Thyroid gland (tissue), 4 donors: ENCODE measurements around the gene NEBL.

ENCODE experiments used
- POLR2A ChIP-seq, 2 donors: fragments of 450-650 bp; IDR thresholded peaks; one replicate each; pipeline ENCODE4 v1.6.1; 2017; ENCODE audit warnings: antibody characterized with exemption in 2 of 2, mild to moderate bottlenecking in 2 of 2, moderate library complexity in 1 of 2
- TF ChIP-seq, protein P1 (sequence below), 6 experiments: fragments of 200-600 bp in 3 of 6; fragments of 450-650 bp in 3 of 6; sonication (generic) in 3 of 6; IDR thresholded peaks; one replicate each; pipeline ENCODE4 v1.5.1; 2016 to 2019; ENCODE audit warnings: antibody characterized with exemption in 6 of 6, mild to moderate bottlenecking in 2 of 6, inconsistent platforms in 1 of 6, moderate library complexity in 1 of 6

DNA sequence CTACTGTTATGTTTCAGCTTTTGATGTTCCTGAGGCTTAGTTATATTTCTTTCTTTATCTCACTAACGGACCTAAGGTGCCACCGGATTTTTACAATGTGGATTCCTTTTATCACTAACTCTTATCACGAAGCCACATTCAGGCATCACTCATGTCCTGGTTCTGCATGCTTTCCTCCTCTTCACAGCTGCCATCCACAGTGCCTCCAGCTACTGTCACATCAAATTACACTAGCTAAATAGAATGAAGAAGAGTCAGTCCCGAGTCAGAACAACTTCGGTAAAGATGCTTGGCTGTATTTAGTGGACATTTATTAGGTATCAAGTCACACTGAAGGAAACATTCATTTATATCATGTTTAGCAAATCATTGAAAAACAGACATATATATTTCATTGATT lies 153.2 kb downstream of the NEBL start:
- TF ChIP-seq, protein P1, sequence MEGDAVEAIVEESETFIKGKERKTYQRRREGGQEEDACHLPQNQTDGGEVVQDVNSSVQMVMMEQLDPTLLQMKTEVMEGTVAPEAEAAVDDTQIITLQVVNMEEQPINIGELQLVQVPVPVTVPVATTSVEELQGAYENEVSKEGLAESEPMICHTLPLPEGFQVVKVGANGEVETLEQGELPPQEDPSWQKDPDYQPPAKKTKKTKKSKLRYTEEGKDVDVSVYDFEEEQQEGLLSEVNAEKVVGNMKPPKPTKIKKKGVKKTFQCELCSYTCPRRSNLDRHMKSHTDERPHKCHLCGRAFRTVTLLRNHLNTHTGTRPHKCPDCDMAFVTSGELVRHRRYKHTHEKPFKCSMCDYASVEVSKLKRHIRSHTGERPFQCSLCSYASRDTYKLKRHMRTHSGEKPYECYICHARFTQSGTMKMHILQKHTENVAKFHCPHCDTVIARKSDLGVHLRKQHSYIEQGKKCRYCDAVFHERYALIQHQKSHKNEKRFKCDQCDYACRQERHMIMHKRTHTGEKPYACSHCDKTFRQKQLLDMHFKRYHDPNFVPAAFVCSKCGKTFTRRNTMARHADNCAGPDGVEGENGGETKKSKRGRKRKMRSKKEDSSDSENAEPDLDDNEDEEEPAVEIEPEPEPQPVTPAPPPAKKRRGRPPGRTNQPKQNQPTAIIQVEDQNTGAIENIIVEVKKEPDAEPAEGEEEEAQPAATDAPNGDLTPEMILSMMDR (IDR thresholded peaks at IDR 0.05) = no peak
- no peak for TF ChIP-seq POLR2A (IDR thresholded peaks at IDR 0.05)
